ENCODE results near the gene LIN37.

LIN37 gene

GRCh38 chr19:35743640-35744429, 4.5 kb upstream of the LIN37 start:
- no peak for DNase-seq
- intact Hi-C loops (cut with DNase I; ENCODE audit: low total_unique reads) = no loop called here
- Histone ChIP-seq H3K4me3 (peak overlapping the region in 1 of 2 donors; percentile 96), H3K27me3 (no peaks in the 10 kb centered on the region), H3K9me3 (no peaks in the 10 kb centered on the region), H3K36me3 (peaks cover under 1 to 11% (median 1%) of the 10 kb centered on the region in 3 donors), H3K27ac (peak overlapping the region; percentile 98 to 99), H3K4me1 (peaks cover 0 to 54% (median 39%) of the 10 kb centered on the region in 4 donors)
- TF ChIP-seq CTCF (IDR thresholded peaks at IDR 0.05) = no peak

- no peaks in the 10 kb centered on the region for H3K9me3 ChIP-seq
- H3K27me3 ChIP-seq = no peaks in the 10 kb centered on the region
- TF ChIP-seq CTCF (IDR thresholded peaks at IDR 0.05) = peak; percentile 43
- H3K4me1 ChIP-seq = peaks cover 0 to 56% (median 41%) of the 10 kb centered on the region in 4 donors
- intact Hi-C loops (cut with DNase I; ENCODE audit: low total_unique reads) = no loop called here
- H3K27ac ChIP-seq = peak overlapping the region; percentile 98 to 99
- DNase-seq = peak; percentile 96 to 98
- peak overlapping the region; percentile 80 to 96 for H3K4me3 ChIP-seq
- H3K36me3 ChIP-seq = peaks cover 0 to 7% (median 0%) of the 10 kb centered on the region in 3 donors
Observed at GRCh38 chr19:35744430-35745327, 3.7 kb upstream of the LIN37 start.

DNA sequence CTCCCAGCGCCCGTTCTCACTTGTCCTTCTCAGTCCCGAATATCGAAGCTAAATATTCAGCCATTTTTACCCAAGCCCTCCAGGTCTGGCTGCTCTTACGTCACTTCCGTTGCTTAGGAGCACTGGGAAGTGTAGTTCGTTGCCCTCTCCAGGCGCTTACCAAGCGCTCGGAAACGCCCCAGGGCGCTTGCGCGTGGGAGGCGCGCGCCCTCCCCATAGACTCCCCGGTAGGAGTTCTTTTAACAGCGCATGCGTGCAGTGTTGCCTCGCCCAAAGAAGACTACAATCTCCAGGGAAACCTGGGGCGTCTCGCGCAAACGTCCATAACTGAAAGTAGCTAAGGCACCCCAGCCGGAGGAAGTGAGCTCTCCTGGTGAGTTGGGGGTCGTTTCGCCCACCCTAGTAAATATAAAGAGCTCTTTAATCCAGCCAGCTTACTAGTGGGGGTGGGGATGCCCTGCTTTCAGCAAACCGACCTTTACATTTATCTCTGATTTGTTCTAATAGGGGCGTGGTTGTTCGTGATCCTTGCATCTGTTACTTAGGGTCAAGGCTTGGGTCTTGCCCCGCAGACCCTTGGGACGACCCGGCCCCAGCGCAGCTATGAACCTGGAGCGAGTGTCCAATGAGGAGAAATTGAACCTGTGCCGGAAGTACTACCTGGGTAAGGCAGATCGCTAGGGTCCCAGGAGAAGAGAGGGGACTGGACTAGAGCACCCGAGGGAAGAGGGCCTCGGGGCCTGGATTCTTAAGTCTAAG, 2.9 kb upstream of the LIN37 start, which contains the start of the genes PSENEN and U2AF1L4:
TSS of gene PSENEN (plus strand) at position 324 of the 759 bp plus-strand sequence. CDS start at position 604, 280 bp downstream.
TSS of gene U2AF1L4 (minus strand) at position 91 of the 759 bp plus-strand sequence. CDS start at position 64, 27 bp downstream.
- Histone ChIP-seq H3K4me1 (peaks cover 0 to 58% (median 43%) of the 10 kb centered on the region in 4 donors), H3K27ac (peak within 1 kb of the TSS; percentile 98 to 99), H3K27me3 (no peaks in the 10 kb centered on the region), H3K36me3 (peaks cover 0 to 7% (median 0%) of the 10 kb centered on the region in 3 donors), H3K4me3 (peak within 1 kb of the TSS; percentile 80 to 96), H3K9me3 (no peaks in the 10 kb centered on the region)
- no peak for TF ChIP-seq CTCF (IDR thresholded peaks at IDR 0.05)
- peak; percentile 98 to 99 for DNase-seq
- intact Hi-C loops (cut with DNase I; ENCODE audit: low total_unique reads) = no loop called here

DNA sequence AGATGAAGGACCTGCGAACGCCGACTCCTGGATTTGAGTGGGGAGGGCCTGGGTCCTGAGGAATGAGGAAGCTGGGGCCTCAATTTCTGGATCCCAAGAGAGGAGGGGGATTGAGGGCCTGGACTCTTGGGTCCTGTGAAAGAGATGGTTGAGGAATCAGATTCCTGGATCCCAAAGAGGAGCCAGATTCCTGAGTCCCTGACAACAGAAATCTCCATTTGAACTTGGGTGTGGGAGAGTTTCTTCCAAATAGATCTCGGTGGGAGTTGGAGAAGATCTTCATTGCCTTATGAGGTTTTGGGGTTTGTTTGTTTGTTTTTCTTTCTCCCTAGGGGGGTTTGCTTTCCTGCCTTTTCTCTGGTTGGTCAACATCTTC, 2.3 kb upstream of the LIN37 start:
- Histone ChIP-seq H3K4me1 (peaks cover 0 to 53% (median 42%) of the 10 kb centered on the region in 4 donors), H3K27ac (peak overlapping the region; percentile 98 to 99), H3K4me3 (peak overlapping the region; percentile 80 to 96), H3K9me3 (no peaks in the 10 kb centered on the region), H3K27me3 (no peaks in the 10 kb centered on the region), H3K36me3 (peaks cover 0 to 7% (median 0%) of the 10 kb centered on the region in 3 donors)
- no peak for TF ChIP-seq CTCF (IDR thresholded peaks at IDR 0.05)
- intact Hi-C loops (cut with DNase I; ENCODE audit: low total_unique reads) = no loop called here
- no peak for DNase-seq

DNA sequence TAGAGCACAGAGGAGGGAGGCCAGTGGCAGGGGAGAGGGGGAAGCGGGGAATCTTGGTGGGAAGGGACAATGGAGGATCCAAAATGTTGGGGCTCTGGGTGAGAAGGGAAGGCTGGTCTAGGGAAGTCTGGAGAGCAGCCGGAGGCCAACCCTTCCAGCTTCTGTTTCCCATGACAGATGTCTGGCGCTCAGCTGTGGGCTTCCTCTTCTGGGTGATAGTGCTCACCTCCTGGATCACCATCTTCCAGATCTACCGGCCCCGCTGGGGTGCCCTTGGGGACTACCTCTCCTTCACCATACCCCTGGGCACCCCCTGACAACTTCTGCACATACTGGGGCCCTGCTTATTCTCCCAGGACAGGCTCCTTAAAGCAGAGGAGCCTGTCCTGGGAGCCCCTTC, 1.8 kb upstream of the LIN37 start:
- intact Hi-C loops (cut with DNase I; ENCODE audit: low total_unique reads) = no loop called here

More for the DNA sequence above, 1.8 kb upstream of the LIN37 start:
- TF ChIP-seq CTCF (IDR thresholded peaks at IDR 0.05) = no peak
- DNase-seq = no peak
- peaks cover 0 to 49% (median 39%) of the 10 kb centered on the region in 4 donors for H3K4me1 ChIP-seq
- H3K27me3 ChIP-seq = no peaks in the 10 kb centered on the region
- H3K9me3 ChIP-seq = no peaks in the 10 kb centered on the region
- H3K36me3 ChIP-seq = peaks cover 0 to 7% (median 0%) of the 10 kb centered on the region in 3 donors
- H3K4me3 ChIP-seq = peak overlapping the region; percentile 80 to 96
- H3K27ac ChIP-seq = peak overlapping the region in 1 of 2 donors; percentile 98
